Brain microvascular endothelial cell (primary cell): ENCODE measurements around the gene ZC3HAV1.

ENCODE experiments used
- DNase-seq: peaks from one replicate; pipeline ENCODE4 v3.0.0-alpha.2; 2020
- H3K27ac ChIP-seq: fragments of 250-450 bp; sonication (Bioruptor Pico); 2 replicates; pipeline ENCODE4 v1.5.1; 2020; ENCODE audit warnings: mild to moderate bottlenecking, moderate library complexity
- H3K27me3 ChIP-seq: fragments of 250-450 bp; sonication (Bioruptor Pico); replicated peaks from 2 replicates; pipeline ENCODE4 v1.5.1; 2020; ENCODE audit warnings: mild to moderate bottlenecking
- H3K36me3 ChIP-seq: fragments of 250-450 bp; sonication (Bioruptor Pico); replicated peaks from 2 replicates; pipeline ENCODE4 v1.5.1; 2020; ENCODE audit warnings: mild to moderate bottlenecking
- H3K4me3 ChIP-seq: 2 replicates; pipeline ENCODE4 v1.5.1; 2011; ENCODE audit warnings: low read depth, mild to moderate bottlenecking, control low read depth, low read length, moderate library complexity
- in situ Hi-C: cut with HindIII; loops from 2 replicates; pipeline ENCODE4 v1.10.0; 2017; ENCODE audit warnings: low sequenced_read_pairs, low pct_ligation_motif_present
- TF ChIP-seq, protein P1 (sequence below): IDR thresholded peaks from 2 replicates; pipeline ENCODE4 v1.5.1; 2011; ENCODE audit warnings: low read depth, mild to moderate bottlenecking, moderate library complexity, low read length, control low read depth, inconsistent platforms; ENCODE audit errors: missing control alignments

Gene ZC3HAV1

DNA sequence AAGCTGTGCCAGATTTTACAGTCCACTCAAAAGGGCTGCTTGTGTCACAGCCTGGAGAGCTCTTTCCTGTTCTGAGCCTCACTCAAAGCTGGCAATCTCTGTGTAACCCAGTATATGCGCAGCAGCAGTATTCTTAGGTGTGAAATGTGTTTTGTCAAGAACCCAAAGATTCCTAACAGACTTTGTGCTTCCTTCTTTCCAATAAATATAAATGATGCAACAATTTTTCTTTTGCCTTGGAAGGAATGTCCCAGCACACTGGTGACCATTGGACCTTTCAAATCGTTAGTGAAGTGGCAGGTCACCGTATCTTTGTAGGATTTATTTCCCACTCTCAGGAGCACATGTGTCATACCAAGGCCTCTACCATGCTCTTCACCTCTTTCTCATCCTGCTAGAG lies 5.6 kb upstream of the ZC3HAV1 start:
- in situ Hi-C loops = no loop called here
- Histone ChIP-seq H3K36me3 (no peaks in the 10 kb centered on the region), H3K27ac (no peak overlapping the region), H3K4me3 (no peak overlapping the region), H3K27me3 (no peaks in the 10 kb centered on the region)
- DNase-seq = no peak
- TF ChIP-seq, protein P1, sequence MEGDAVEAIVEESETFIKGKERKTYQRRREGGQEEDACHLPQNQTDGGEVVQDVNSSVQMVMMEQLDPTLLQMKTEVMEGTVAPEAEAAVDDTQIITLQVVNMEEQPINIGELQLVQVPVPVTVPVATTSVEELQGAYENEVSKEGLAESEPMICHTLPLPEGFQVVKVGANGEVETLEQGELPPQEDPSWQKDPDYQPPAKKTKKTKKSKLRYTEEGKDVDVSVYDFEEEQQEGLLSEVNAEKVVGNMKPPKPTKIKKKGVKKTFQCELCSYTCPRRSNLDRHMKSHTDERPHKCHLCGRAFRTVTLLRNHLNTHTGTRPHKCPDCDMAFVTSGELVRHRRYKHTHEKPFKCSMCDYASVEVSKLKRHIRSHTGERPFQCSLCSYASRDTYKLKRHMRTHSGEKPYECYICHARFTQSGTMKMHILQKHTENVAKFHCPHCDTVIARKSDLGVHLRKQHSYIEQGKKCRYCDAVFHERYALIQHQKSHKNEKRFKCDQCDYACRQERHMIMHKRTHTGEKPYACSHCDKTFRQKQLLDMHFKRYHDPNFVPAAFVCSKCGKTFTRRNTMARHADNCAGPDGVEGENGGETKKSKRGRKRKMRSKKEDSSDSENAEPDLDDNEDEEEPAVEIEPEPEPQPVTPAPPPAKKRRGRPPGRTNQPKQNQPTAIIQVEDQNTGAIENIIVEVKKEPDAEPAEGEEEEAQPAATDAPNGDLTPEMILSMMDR = no peak

DNA sequence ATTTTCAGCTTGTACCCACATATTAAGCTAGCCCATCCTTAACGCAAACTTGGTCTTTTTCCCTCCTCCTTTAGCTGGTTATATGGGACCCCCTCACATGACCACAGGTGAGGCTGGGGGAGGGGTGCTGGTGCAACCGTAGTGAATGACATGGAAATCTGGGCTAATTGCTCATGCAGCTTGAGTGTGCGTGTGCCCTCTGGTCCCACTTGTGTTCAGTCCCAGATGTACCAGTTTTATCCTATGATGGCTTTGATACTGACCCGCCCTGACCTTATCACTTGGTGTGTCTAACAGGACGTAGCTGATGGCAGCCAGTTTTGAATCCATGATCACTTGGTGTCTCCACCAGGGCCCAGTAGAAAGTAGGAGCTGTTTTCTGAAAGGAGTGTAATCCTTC lies 5.1 kb upstream of the ZC3HAV1 start:
- Histone ChIP-seq H3K36me3 (no peaks in the 10 kb centered on the region), H3K4me3 (no peak overlapping the region), H3K27ac (no peak overlapping the region), H3K27me3 (no peaks in the 10 kb centered on the region)
- DNase-seq = no peak
- in situ Hi-C loops = no loop called here
- TF ChIP-seq, protein P1 = no peak

DNA sequence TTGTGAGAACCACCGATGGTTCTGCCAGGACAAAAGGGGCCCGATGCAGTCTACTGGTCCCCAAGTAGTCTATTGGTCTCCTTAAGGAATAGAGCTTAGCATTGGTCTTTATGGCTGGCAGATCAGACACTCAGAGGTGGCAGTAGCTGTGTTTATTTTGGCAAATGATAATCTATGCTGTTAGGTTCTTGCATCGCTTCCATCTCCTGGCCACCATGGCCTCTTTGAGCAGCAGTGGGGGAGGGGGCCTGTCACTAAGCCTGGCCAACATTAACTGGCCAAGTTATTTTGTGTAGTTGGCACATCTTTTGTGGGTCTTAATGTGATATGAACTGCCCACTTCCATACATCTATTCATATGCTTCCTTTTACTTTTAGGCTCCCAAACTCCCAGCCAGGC lies 4.5 kb upstream of the ZC3HAV1 start:
- H3K4me3 ChIP-seq = no peak overlapping the region
- H3K36me3 ChIP-seq = no peaks in the 10 kb centered on the region
- in situ Hi-C loops = no loop called here
- TF ChIP-seq, protein P1 = no peak
- H3K27me3 ChIP-seq = no peaks in the 10 kb centered on the region
- DNase-seq = no peak
- no peak overlapping the region for H3K27ac ChIP-seq

DNA sequence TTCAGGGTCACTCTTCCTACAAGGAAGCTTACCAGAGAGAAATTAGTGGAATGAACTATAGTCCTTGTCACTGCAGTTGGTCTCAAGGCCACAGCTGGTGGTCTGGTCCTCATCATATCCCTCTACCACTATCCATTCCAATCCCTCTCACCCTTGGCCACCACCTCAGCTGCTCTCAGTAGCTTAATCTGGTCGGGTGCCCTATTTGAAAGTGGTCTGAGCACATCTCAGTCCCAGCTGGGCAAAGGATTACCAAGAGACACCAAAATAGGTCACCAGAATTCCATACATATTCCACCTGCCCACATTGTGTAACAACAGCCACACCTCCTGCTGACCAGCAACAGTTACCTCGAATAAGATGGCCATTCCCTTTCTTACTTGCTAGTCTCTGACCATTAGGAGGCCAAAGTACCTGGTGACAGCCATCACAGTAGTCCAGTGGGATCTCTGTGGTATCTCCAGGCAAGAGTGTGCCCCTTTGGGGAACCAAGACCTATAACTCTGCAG lies 3.3 kb upstream of the ZC3HAV1 start:
- Histone ChIP-seq H3K4me3 (no peak overlapping the region), H3K36me3 (no peaks in the 10 kb centered on the region), H3K27me3 (no peaks in the 10 kb centered on the region), H3K27ac (no peak overlapping the region)
- in situ Hi-C loops = no loop called here
- no peak for DNase-seq
- TF ChIP-seq, protein P1 = no peak

DNA sequence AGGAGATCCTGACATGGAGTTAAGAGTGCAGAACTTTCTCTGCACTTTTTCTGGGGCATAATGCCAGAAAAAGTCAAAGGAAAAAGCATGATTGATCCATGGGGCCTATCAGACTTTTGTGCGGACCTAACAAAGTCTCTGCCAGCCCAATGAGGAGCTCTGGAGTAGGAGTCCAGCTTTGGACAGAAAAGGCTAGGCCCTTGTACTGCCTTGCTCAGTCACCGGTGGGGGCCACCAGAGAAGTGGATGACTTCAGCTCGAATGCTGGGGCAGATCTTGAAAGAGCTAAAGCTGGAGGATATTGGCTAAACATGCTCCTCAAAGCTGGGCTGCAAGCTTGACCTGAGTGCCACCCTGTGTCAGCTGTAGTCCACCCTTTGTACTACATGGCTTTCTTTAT lies 2.8 kb upstream of the ZC3HAV1 start:
- Histone ChIP-seq H3K4me3 (no peak overlapping the region), H3K36me3 (no peaks in the 10 kb centered on the region), H3K27me3 (no peaks in the 10 kb centered on the region), H3K27ac (no peak overlapping the region)
- no peak for DNase-seq
- TF ChIP-seq, protein P1 = no peak
- in situ Hi-C loops = no loop called here

DNA sequence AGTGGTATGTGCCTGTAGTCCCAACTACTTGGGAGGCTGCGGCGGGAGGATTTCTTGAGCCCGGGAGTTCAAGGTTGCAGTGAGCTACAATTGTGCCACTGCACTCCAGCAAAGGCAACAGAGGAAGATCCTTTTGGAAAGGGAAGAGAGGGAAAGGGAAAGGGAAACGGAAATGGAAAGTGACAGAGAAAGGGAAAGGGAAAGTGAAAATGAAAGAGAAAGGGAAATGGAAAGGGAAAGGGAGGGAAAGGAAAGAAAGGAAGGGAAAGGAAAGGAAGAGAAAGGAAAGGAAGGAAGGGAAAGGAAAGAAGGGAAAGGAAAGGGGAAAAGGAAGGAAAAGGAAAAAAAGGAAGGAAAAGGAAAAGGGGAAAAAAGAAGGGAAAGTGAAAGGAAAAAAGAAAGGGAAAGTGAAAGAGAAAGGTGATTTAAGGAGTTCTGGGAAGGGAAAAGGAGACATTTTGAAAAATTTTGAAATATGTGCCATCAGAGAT lies 2.3 kb upstream of the ZC3HAV1 start:
- Histone ChIP-seq H3K27ac (no peak overlapping the region), H3K4me3 (no peak overlapping the region), H3K36me3 (no peaks in the 10 kb centered on the region), H3K27me3 (no peaks in the 10 kb centered on the region)
- no peak for DNase-seq
- in situ Hi-C loops = no loop called here
- TF ChIP-seq, protein P1 = no peak
